H9 (cell line): ENCODE data around the gene L1TD1. TPM values are rescaled to one million over a fixed set of nuclear protein-coding genes. Genes with fewer than 3 reads are reported as not detected.

Experiments
- DNase-seq: peaks from one replicate; pipeline ENCODE4 v3.0.0-alpha.2; 2017
- H2AFZ ChIP-seq: one replicate; pipeline ENCODE4 v1.6.1; 2013; ENCODE audit warnings: mild to moderate bottlenecking, low read length, control low read depth, moderate library complexity
- H2AK5ac ChIP-seq: 2 replicates; pipeline ENCODE4 v1.6.1; 2013; ENCODE audit warnings: low read length, control low read depth, mixed read lengths; ENCODE audit not compliant: insufficient read length
- H2BK120ac ChIP-seq: one replicate; pipeline ENCODE4 v1.6.1; 2013; ENCODE audit warnings: low read depth, mild to moderate bottlenecking, low read length, control low read depth, inconsistent platforms; ENCODE audit not compliant: poor library complexity, severe bottlenecking
- H2BK12ac ChIP-seq: 2 replicates; pipeline ENCODE4 v1.6.1; 2013; ENCODE audit warnings: low read length, control low read depth, mixed read lengths, low read depth; ENCODE audit not compliant: insufficient read length
- H2BK15ac ChIP-seq: 2 replicates; pipeline ENCODE4 v1.6.1; 2013; ENCODE audit warnings: low read depth, low read length, control low read depth
- H2BK20ac ChIP-seq: one replicate; pipeline ENCODE4 v1.6.1; 2013; ENCODE audit warnings: low read depth, mild to moderate bottlenecking, low read length, control low read depth, inconsistent platforms; ENCODE audit not compliant: poor library complexity, severe bottlenecking
- H2BK5ac ChIP-seq: 2 replicates; pipeline ENCODE4 v1.6.1; 2013; ENCODE audit warnings: low read length, control low read depth, mixed read lengths; ENCODE audit not compliant: insufficient read length
- H3K14ac ChIP-seq: 2 replicates; pipeline ENCODE4 v1.6.1; 2013; ENCODE audit warnings: low read length, control low read depth; ENCODE audit not compliant: insufficient read depth
- H3K18ac ChIP-seq: 2 replicates; pipeline ENCODE4 v1.6.1; 2013; ENCODE audit warnings: low read depth, mild to moderate bottlenecking, mixed read lengths, low read length, control low read depth; ENCODE audit not compliant: insufficient read length
- H3K23ac ChIP-seq: 2 replicates; pipeline ENCODE4 v1.6.1; 2013; ENCODE audit warnings: low read length, control low read depth, mixed read lengths, low read depth; ENCODE audit not compliant: insufficient read length
- H3K23me2 ChIP-seq: 2 replicates; pipeline ENCODE4 v1.6.1; 2013; ENCODE audit warnings: low read depth, mild to moderate bottlenecking, mixed read lengths, low read length, control low read depth; ENCODE audit not compliant: insufficient read length, poor library complexity, severe bottlenecking
- H3K27ac ChIP-seq: 2 replicates; pipeline ENCODE4 v1.5.1; 2013; ENCODE audit warnings: low read length, control low read depth, mixed read lengths, low read depth; ENCODE audit not compliant: insufficient read length
- H3K27me3 ChIP-seq: 2 replicates; pipeline ENCODE4 v1.6.1; 2013; ENCODE audit warnings: low read length, control low read depth, inconsistent platforms; ENCODE audit not compliant: insufficient read depth
- H3K4ac ChIP-seq: 2 replicates; pipeline ENCODE4 v1.6.1; 2013; ENCODE audit warnings: low read depth, mild to moderate bottlenecking, control low read depth, inconsistent platforms, low read length, moderate library complexity
- H3K4me1 ChIP-seq: 2 replicates; pipeline ENCODE4 v1.6.1; 2013; ENCODE audit warnings: low read length, control low read depth, inconsistent platforms; ENCODE audit not compliant: insufficient read depth
- H3K4me2 ChIP-seq: 2 replicates; pipeline ENCODE4 v1.6.1; 2013; ENCODE audit warnings: low read length, control low read depth, mixed read lengths; ENCODE audit not compliant: insufficient read length, insufficient read depth
- H3K56ac ChIP-seq: 2 replicates; pipeline ENCODE4 v1.6.1; 2013; ENCODE audit warnings: low read depth, mild to moderate bottlenecking, mixed read lengths, low read length, control low read depth; ENCODE audit not compliant: insufficient read length
- H3K79me1 ChIP-seq: 2 replicates; pipeline ENCODE4 v1.6.1; 2013; ENCODE audit warnings: low read depth, mild to moderate bottlenecking, moderate library complexity, low read length, control low read depth, inconsistent platforms; ENCODE audit not compliant: insufficient read depth, poor library complexity, severe bottlenecking
- H3K79me2 ChIP-seq: 2 replicates; pipeline ENCODE4 v1.6.1; 2013; ENCODE audit warnings: low read length, control low read depth, inconsistent platforms; ENCODE audit not compliant: insufficient read depth
- H3K9ac ChIP-seq: 2 replicates; pipeline ENCODE4 v1.6.1; 2013; ENCODE audit warnings: low read length, control low read depth, mixed read lengths; ENCODE audit not compliant: insufficient read length; ENCODE audit errors: extremely low read depth
- H3K9me3 ChIP-seq: one replicate; pipeline ENCODE4 v1.6.1; 2013; ENCODE audit warnings: low read depth, low read length, inconsistent platforms; ENCODE audit not compliant: control insufficient read depth
- H3T11ph ChIP-seq: one replicate; pipeline ENCODE4 v1.6.1; 2013; ENCODE audit warnings: mild to moderate bottlenecking, low read length, control low read depth, inconsistent platforms
- H4K20me1 ChIP-seq: one replicate; pipeline ENCODE4 v1.6.1; 2013; ENCODE audit not compliant: control insufficient read depth, insufficient read length, insufficient read depth
- H4K5ac ChIP-seq: 2 replicates; pipeline ENCODE4 v1.6.1; 2013; ENCODE audit warnings: low read depth, mild to moderate bottlenecking, mixed read lengths, low read length, control low read depth; ENCODE audit not compliant: insufficient read length
- H4K8ac ChIP-seq: replicated peaks from 2 replicates; pipeline ENCODE4 v1.6.1; 2013; ENCODE audit warnings: low read length, control low read depth, mixed read lengths, low read depth; ENCODE audit not compliant: insufficient read length
- H4K91ac ChIP-seq: 2 replicates; pipeline ENCODE4 v1.6.1; 2013; ENCODE audit warnings: low read depth, mild to moderate bottlenecking, moderate library complexity, mixed read lengths, low read length, control low read depth; ENCODE audit not compliant: insufficient read length
- H3K27ac Mint-ChIP-seq, 3 experiments: 2 replicates in 2 of 3; 3 replicates in 1 of 3; pipeline ENCODE4 v1.8.0; 2020 to 2021; ENCODE audit warnings: mixed read lengths in 3 of 3, mild to moderate bottlenecking in 1 of 3, moderate library complexity in 1 of 3
- H3K27me3 Mint-ChIP-seq: 2 replicates; pipeline ENCODE4 v1.8.0; 2021; ENCODE audit warnings: low read depth, mild to moderate bottlenecking, moderate library complexity, mixed read lengths
- H3K36me3 Mint-ChIP-seq, 3 experiments: 2 replicates in 2 of 3; 3 replicates in 1 of 3; pipeline ENCODE4 v1.8.0; 2020 to 2021; ENCODE audit warnings: low read depth in 3 of 3, mixed read lengths in 3 of 3; ENCODE audit not compliant: insufficient read depth in 1 of 3
- H3K4me1 Mint-ChIP-seq, 2 experiments: 2 replicates each; pipeline ENCODE4 v1.8.0; 2020; ENCODE audit warnings: mixed read lengths in 2 of 2
- H3K4me3 Mint-ChIP-seq, 2 experiments: 2 replicates in 1 of 2; 3 replicates in 1 of 2; pipeline ENCODE4 v1.8.0; 2020 to 2021; ENCODE audit warnings: mild to moderate bottlenecking in 2 of 2, mixed read lengths in 2 of 2, moderate library complexity in 1 of 2
- H3K9me3 Mint-ChIP-seq, 2 experiments: 2 replicates in 1 of 2; 3 replicates in 1 of 2; pipeline ENCODE4 v1.8.0; 2020; ENCODE audit warnings: mild to moderate bottlenecking in 2 of 2, mixed read lengths in 2 of 2, moderate library complexity in 1 of 2
- WGBS: extraction: QIAGEN DNeasy Blood & Tissue Kit; methylation state at CpG from one replicate; pipeline ENCODE4 v1.1.7; 2013; ENCODE audit warnings: missing lambda C conversion rate, low lambda C conversion rate, mixed read lengths; ENCODE audit not compliant: insufficient read length; ENCODE audit errors: extremely low coverage; 5-methylcytosine and 5-hydroxymethylcytosine counted together
- long read RNA-seq: library from polyadenylated mRNA; unstranded; transcript quantifications from one replicate; pipeline ENCODE4 v2.0.0, GENCODE V29; 2020
- total RNA-seq: library from RNA; stranded (reverse); gene quantifications from 2 replicates; pipeline ENCODE4 v1.2.1, GENCODE V29; 2021
- TF ChIP-seq, protein P1 (sequence below): fragments of 200-600 bp; sonication (generic); conservative IDR thresholded peaks from 3 replicates; pipeline ENCODE4 v1.8.0; 2021; ENCODE audit warnings: antibody characterized with exemption, mild to moderate bottlenecking

Gene L1TD1, protein sequence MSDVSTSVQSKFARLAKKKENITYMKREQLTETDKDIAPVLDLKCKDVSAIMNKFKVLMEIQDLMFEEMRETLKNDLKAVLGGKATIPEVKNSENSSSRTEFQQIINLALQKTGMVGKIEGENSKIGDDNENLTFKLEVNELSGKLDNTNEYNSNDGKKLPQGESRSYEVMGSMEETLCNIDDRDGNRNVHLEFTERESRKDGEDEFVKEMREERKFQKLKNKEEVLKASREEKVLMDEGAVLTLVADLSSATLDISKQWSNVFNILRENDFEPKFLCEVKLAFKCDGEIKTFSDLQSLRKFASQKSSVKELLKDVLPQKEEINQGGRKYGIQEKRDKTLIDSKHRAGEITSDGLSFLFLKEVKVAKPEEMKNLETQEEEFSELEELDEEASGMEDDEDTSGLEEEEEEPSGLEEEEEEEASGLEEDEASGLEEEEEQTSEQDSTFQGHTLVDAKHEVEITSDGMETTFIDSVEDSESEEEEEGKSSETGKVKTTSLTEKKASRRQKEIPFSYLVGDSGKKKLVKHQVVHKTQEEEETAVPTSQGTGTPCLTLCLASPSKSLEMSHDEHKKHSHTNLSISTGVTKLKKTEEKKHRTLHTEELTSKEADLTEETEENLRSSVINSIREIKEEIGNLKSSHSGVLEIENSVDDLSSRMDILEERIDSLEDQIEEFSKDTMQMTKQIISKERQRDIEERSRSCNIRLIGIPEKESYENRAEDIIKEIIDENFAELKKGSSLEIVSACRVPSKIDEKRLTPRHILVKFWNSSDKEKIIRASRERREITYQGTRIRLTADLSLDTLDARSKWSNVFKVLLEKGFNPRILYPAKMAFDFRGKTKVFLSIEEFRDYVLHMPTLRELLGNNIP
- 422 and 423 TPM in 2 replicates for total RNA-seq
- long read RNA-seq, transcript L1TD1-201 (4 exons, 3,849 nt): major isoform, 445 of 1,403 reads
- long read RNA-seq, partial matches to known transcripts: 808 of 1,403 reads
- long read RNA-seq, other reads (novel, unspliced or antisense): 150 of 1,403 reads

DNA sequence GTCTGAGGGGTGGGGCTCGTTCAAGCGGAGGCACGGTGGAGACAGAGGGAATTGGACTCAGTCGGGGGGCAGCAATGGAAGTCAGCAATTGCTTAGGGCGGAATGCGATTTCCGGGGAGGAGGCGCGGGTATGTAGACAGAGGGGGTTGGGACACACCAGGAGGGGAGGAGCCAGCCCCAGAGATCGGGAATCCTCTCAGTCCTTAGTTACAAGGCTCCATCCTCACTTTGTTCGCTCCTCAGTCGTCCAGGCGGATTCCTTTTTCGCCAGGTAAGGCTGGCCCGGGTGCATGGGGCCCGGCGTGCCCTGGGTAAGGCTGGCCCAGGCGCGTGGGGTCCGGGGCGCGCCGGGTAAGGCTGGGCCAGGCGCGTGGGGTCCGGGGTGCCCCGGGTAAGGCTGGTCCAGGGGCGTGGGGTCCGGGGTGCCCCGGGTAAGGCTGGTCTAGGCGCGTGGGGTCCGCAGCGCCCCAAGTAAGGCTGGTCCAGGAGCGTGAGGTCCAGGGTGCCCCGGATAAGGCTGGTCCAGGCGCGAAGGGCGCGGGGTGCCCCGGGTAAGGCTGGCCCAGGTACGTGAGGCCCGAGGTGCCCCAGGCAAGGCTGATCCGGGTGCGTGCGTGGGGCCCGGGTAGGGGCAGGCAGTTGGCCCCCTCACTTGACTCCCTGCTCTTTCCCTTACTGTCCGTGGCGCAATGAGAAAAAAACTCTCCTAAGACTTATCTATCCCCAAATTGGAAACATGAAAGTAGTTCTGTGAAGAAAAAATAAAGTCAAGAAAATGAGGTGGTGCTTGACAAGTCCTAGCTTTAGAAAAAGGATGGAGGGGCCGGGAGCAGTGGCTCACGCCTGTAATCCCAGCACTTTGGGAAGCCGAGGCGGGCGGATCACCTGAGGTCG, at the start of gene L1TD1:
Gene L1TD1 (plus strand): TSS at position 199 of the 894 bp plus-strand sequence. CDS start 11,780 bp downstream, outside the sequence.
- peak; percentile 96 for DNase-seq

More for the DNA sequence above, at the start of gene L1TD1:
- peak within 1 kb of the TSS; percentile 29 for H2BK120ac ChIP-seq
- H3K79me2 ChIP-seq: peaks cover 40% of the 10 kb centered on the region; the same call in 1 of the 2 replicates
- no peaks in the 10 kb centered on the region; the same call in 1 of the 2 replicates for H3K4me1 ChIP-seq
- H3K79me1 ChIP-seq: no peaks in the 10 kb centered on the region
- H2BK15ac ChIP-seq: no peak within 1 kb of the TSS
- TF ChIP-seq, protein P1, sequence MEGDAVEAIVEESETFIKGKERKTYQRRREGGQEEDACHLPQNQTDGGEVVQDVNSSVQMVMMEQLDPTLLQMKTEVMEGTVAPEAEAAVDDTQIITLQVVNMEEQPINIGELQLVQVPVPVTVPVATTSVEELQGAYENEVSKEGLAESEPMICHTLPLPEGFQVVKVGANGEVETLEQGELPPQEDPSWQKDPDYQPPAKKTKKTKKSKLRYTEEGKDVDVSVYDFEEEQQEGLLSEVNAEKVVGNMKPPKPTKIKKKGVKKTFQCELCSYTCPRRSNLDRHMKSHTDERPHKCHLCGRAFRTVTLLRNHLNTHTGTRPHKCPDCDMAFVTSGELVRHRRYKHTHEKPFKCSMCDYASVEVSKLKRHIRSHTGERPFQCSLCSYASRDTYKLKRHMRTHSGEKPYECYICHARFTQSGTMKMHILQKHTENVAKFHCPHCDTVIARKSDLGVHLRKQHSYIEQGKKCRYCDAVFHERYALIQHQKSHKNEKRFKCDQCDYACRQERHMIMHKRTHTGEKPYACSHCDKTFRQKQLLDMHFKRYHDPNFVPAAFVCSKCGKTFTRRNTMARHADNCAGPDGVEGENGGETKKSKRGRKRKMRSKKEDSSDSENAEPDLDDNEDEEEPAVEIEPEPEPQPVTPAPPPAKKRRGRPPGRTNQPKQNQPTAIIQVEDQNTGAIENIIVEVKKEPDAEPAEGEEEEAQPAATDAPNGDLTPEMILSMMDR: no peak
- peak within 1 kb of the TSS; percentile 90 for H4K91ac ChIP-seq
- H4K20me1 ChIP-seq: no peaks in the 10 kb centered on the region
- H3K23ac ChIP-seq: no peak within 1 kb of the TSS
- Mint-ChIP-seq H3K4me1 (peaks cover 32 to 56% of the 10 kb centered on the region in 2 experiments), H3K9me3 (peaks cover 4 to 5% of the 10 kb centered on the region in 2 experiments; a peak in 3 of 5 replicates), H3K36me3 (peaks cover 30 to 49% (median 44%) of the 10 kb centered on the region in 3 experiments), H3K4me3 (peak within 1 kb of the TSS; percentile 93 to 96), H3K27ac (peak within 1 kb of the TSS; percentile 99), H3K27me3 (peaks cover 2% of the 10 kb centered on the region; the same call in 1 of the 2 replicates)
- H3K9ac ChIP-seq: peak within 1 kb of the TSS; percentile 98
- no peak within 1 kb of the TSS for H2BK20ac ChIP-seq
- no CpG with 5 or more reads among the region's 55 CpGs for WGBS
- H3K4me2 ChIP-seq: peak within 1 kb of the TSS; percentile 97
- H4K8ac ChIP-seq: no peak within 1 kb of the TSS
- H2AFZ ChIP-seq: no peak within 1 kb of the TSS
- no peaks in the 10 kb centered on the region for H3K27me3 ChIP-seq
- H3K14ac ChIP-seq: peak within 1 kb of the TSS; percentile 99
- no peak within 1 kb of the TSS for H3T11ph ChIP-seq
- H3K4ac ChIP-seq: peak within 1 kb of the TSS; percentile 89
- peak within 1 kb of the TSS; percentile 96 for H2BK5ac ChIP-seq
- H3K27ac ChIP-seq: peak within 1 kb of the TSS; percentile 94
- H4K5ac ChIP-seq: no peak within 1 kb of the TSS
- no peak within 1 kb of the TSS for H2AK5ac ChIP-seq
- no peaks in the 10 kb centered on the region for H3K9me3 ChIP-seq
- H2BK12ac ChIP-seq: no peak within 1 kb of the TSS
- peaks cover 21% of the 10 kb centered on the region for H3K23me2 ChIP-seq
- H3K56ac ChIP-seq: no peak within 1 kb of the TSS
- H3K18ac ChIP-seq: peak within 1 kb of the TSS; percentile 97
